WTC11 (cell line): ENCODE data around the gene POLD3. TPM values are rescaled to one million over a fixed set of nuclear protein-coding genes. Genes with fewer than 3 reads are reported as not detected.
A peak's percentile ranks its signal among the peaks of the same experiment; 100 is the strongest.

Experiments used
- ATAC-seq: fragments of 200-7000 bp; cut with Tn5 transposase; 2 replicates; pipeline ENCODE4 v1.10.0; 2021; ENCODE audit warnings: mild to moderate bottlenecking, moderate library complexity
- CTCF ChIA-PET: fragments of 300-600 bp; sonication (Branson Sonifier 250); formaldehyde crosslinking; loops from one replicate; lab custom pipeline; 2021; ENCODE audit warnings: antibody characterized with exemption; lab: Charles Lee
- POLR2A ChIA-PET: fragments of 350-600 bp; sonication (Branson Sonifier 250); formaldehyde crosslinking; loops from one replicate; lab custom pipeline; 2021; ENCODE audit warnings: antibody characterized with exemption; lab: Charles Lee
- DNase-seq: peaks from one replicate; pipeline ENCODE4 v3.0.0; 2021; ENCODE audit warnings: low spot score
- H3K27ac Mint-ChIP-seq: 2 replicates; pipeline ENCODE4 v1.8.0; 2021; ENCODE audit warnings: mixed read lengths
- H3K27me3 Mint-ChIP-seq: 2 replicates; pipeline ENCODE4 v1.8.0; 2021; ENCODE audit warnings: low read depth, mild to moderate bottlenecking, moderate library complexity, mixed read lengths
- H3K36me3 Mint-ChIP-seq: 2 replicates; pipeline ENCODE4 v1.8.0; 2021; ENCODE audit warnings: mixed read lengths
- H3K4me1 Mint-ChIP-seq: 2 replicates; pipeline ENCODE4 v1.8.0; 2022; ENCODE audit warnings: mixed read lengths
- H3K4me3 Mint-ChIP-seq: 2 replicates; pipeline ENCODE4 v1.8.0; 2021; ENCODE audit warnings: mild to moderate bottlenecking, moderate library complexity, mixed read lengths
- H3K9me3 Mint-ChIP-seq: 2 replicates; pipeline ENCODE4 v1.8.0; 2021; ENCODE audit warnings: mixed read lengths
- CBFB ChIP-seq: sonication (generic); formaldehyde crosslinking; IDR thresholded peaks from 2 replicates; pipeline ENCODE4 v1.8.1; 2022; ENCODE audit warnings: mild to moderate bottlenecking, low read depth, missing genetic modification reagents
- CDX4 ChIP-seq: fragments of 250-450 bp; sonication (Bioruptor Pico); IDR thresholded peaks from 2 replicates; pipeline ENCODE4 v1.9.0; 2021; ENCODE audit warnings: moderate library complexity, mild to moderate bottlenecking, inconsistent platforms, borderline replicate concordance
- CTCF ChIP-seq: fragments of 200-600 bp; IDR thresholded peaks from 2 replicates; pipeline ENCODE4 v1.8.0; 2022; ENCODE audit warnings: antibody characterized with exemption
- ERG ChIP-seq: fragments of 250-450 bp; sonication (Bioruptor Pico); IDR thresholded peaks from 2 replicates; pipeline ENCODE4 v1.8.0; 2021; ENCODE audit warnings: mild to moderate bottlenecking
- GRHL2 ChIP-seq: fragments of 250-450 bp; sonication (Bioruptor Pico); IDR thresholded peaks from 2 replicates; pipeline ENCODE4 v1.8.0; 2022; ENCODE audit warnings: mild to moderate bottlenecking, moderate library complexity; ENCODE audit not compliant: insufficient replicate concordance, severe bottlenecking
- GTF2I ChIP-seq: fragments of 250-450 bp; sonication (Bioruptor Pico); conservative IDR thresholded peaks from 2 replicates; pipeline ENCODE4 v1.4.0; 2021; ENCODE audit warnings: mild to moderate bottlenecking
- HMGXB4 ChIP-seq: sonication (generic); formaldehyde crosslinking; IDR thresholded peaks from 2 replicates; pipeline ENCODE4 v1.8.1; 2023; ENCODE audit warnings: mild to moderate bottlenecking, moderate library complexity, missing genetic modification reagents
- SMAD3 ChIP-seq: sonication (generic); formaldehyde crosslinking; IDR thresholded peaks from 2 replicates; pipeline ENCODE4 v1.8.0; 2022; ENCODE audit warnings: missing genetic modification reagents, mild to moderate bottlenecking, borderline replicate concordance
- TP53 ChIP-seq: sonication (generic); formaldehyde crosslinking; IDR thresholded peaks from 2 replicates; pipeline ENCODE4 v1.8.1; 2023; ENCODE audit warnings: mild to moderate bottlenecking, missing genetic modification reagents
- ZMAT4 ChIP-seq: fragments of 250-450 bp; sonication (Bioruptor Pico); IDR thresholded peaks from 2 replicates; pipeline ENCODE4 v1.9.0; 2021; ENCODE audit warnings: mild to moderate bottlenecking
- ZNF263 ChIP-seq: sonication (generic); formaldehyde crosslinking; IDR thresholded peaks from 2 replicates; pipeline ENCODE4 v1.8.1; 2022; ENCODE audit warnings: low read depth, mild to moderate bottlenecking, moderate library complexity, missing genetic modification reagents
- ZNF281 ChIP-seq: sonication (generic); formaldehyde crosslinking; IDR thresholded peaks from 2 replicates; pipeline ENCODE4 v1.8.0; 2023; ENCODE audit warnings: mild to moderate bottlenecking, missing genetic modification reagents
- ZNF416 ChIP-seq: fragments of 250-450 bp; sonication (Bioruptor Pico); IDR thresholded peaks from 2 replicates; pipeline ENCODE4 v1.9.0; 2021; ENCODE audit warnings: mild to moderate bottlenecking, inconsistent platforms
- ZNF425 ChIP-seq: fragments of 250-450 bp; sonication (Bioruptor Pico); conservative IDR thresholded peaks from 2 replicates; pipeline ENCODE4 v1.9.0; 2021; ENCODE audit warnings: mild to moderate bottlenecking
- ZNF512 ChIP-seq: sonication (generic); formaldehyde crosslinking; IDR thresholded peaks from 2 replicates; pipeline ENCODE4 v1.8.1; 2022; ENCODE audit warnings: missing genetic modification reagents, borderline replicate concordance
- ZNF532 ChIP-seq: fragments of 250-450 bp; sonication (Bioruptor Pico); IDR thresholded peaks from 2 replicates; pipeline ENCODE4 v1.9.0; 2021; ENCODE audit warnings: mild to moderate bottlenecking, borderline replicate concordance
- total RNA-seq: library from RNA; stranded (reverse); gene quantifications from 3 replicates; pipeline ENCODE4 v1.2.3, GENCODE V29; 2021

The POLD3 gene
- total RNA-seq, 1 experiment from 2014 or later, result 24.1 TPM

- no peak for ATAC-seq
- Mint-ChIP-seq H3K36me3 (peaks cover 4% of the 10 kb centered on the region; the same call in 1 of the 2 replicates), H3K27me3 (no peaks in the 10 kb centered on the region), H3K27ac (no peak overlapping the region)
- peak; percentile 22 for DNase-seq
- TF ChIP-seq ZNF532 (CRISPR knock-in tag) (no peak), CBFB (CRISPR knock-in tag) (no peak), CTCF (no peak), GRHL2 (CRISPR knock-in tag) (no peak), HMGXB4 (no peak), ZNF425 (no peak), CDX4 (CRISPR knock-in tag) (no peak), SMAD3 (CRISPR knock-in tag) (no peak), GTF2I (CRISPR knock-in tag) (no peak), ZNF281 (CRISPR knock-in tag) (no peak), ZNF512 (CRISPR knock-in tag) (no peak), ZMAT4 (CRISPR knock-in tag) (no peak), ZNF263 (CRISPR knock-in tag) (no peak), ERG (CRISPR knock-in tag) (no peak), ZNF416 (CRISPR knock-in tag) (no peak), TP53 (CRISPR knock-in tag) (no peak)
- TF ChIP-seq, all 79 proteins: peak for 0
- POLR2A ChIA-PET, result no interaction called here
- peaks cover 8% of the 10 kb centered on the region; the same call in 1 of the 2 replicates for H3K4me1 Mint-ChIP-seq
- CTCF ChIA-PET, result interaction anchor here (2.2 kb wide), 1 partner anchor 56 kb away, joined by 5 read pairs; no protein-coding TSS in a partner anchor
- H3K4me3 Mint-ChIP-seq, result no peak overlapping the region
- H3K9me3 Mint-ChIP-seq, result no peaks in the 10 kb centered on the region
Observed at GRCh38 chr11:74646954-74647353, 54.6 kb downstream of the POLD3 start.
